Thoracic aorta (tissue), 2 donors: ENCODE results near the gene HES2. TPM values are rescaled to one million over a fixed set of nuclear protein-coding genes. Genes with fewer than 3 reads are reported as not detected.
"Not testable (repeated sequence)": the region's sequence is repeated elsewhere in the genome, so short reads cannot be mapped to it uniquely, and the experiment has no call there.

Source experiments
- ATAC-seq: fragments of 150-250 bp; one replicate; pipeline ENCODE4 v1.8.0; 2017; ENCODE audit warnings: low read depth; ENCODE audit not compliant: insufficient number of reproducible peaks, low FRiP score
- DNase-seq: peaks from one replicate; pipeline ENCODE4 v3.0.0-alpha.2; 2020; ENCODE audit warnings: low spot score
- H3K27ac ChIP-seq, 2 donors: fragments of 200-600 bp; sonication (generic); 1 replicate in 1 of 2; 2 replicates in 1 of 2; pipeline ENCODE4 v1.5.1; 2016; ENCODE audit warnings: mild to moderate bottlenecking in 2 of 2, moderate library complexity in 2 of 2
- H3K27me3 ChIP-seq: fragments of 200-600 bp; sonication (generic); replicated peaks from 2 replicates; pipeline ENCODE4 v1.6.0; 2016; ENCODE audit warnings: mild to moderate bottlenecking; ENCODE audit not compliant: insufficient read depth
- H3K36me3 ChIP-seq: fragments of 200-600 bp; sonication (generic); one replicate; pipeline ENCODE4 v1.5.1; 2016
- H3K4me1 ChIP-seq, 2 donors: fragments of 200-600 bp; sonication (generic); 1 replicate in 1 of 2; 2 replicates in 1 of 2; pipeline versions ENCODE4 v1.5.1 to v1.6.0; 2016; ENCODE audit warnings: low read depth in 2 of 2, mild to moderate bottlenecking in 1 of 2; ENCODE audit not compliant: control insufficient read depth in 1 of 2
- H3K4me3 ChIP-seq: fragments of 200-600 bp; sonication (generic); 2 replicates; pipeline ENCODE4 v1.5.1; 2016; ENCODE audit warnings: mild to moderate bottlenecking
- H3K9me3 ChIP-seq: fragments of 200-600 bp; sonication (generic); 2 replicates; pipeline ENCODE4 v1.5.1; 2016
- total RNA-seq, 2 donors: library from RNA; depleted of rRNA; stranded (reverse); fragments of >200 nt; gene quantifications; one replicate each; pipeline versions ENCODE4 v1.1.0 to v1.2.3, GENCODE V29; 2016
- TF ChIP-seq, protein P1 (sequence below): fragments of 200-600 bp; sonication (generic); IDR thresholded peaks from one replicate; pipeline ENCODE4 v1.5.1; 2019; ENCODE audit warnings: antibody characterized with exemption

The HES2 gene
- total RNA-seq, 2 donors from 2014 or later: not detected

DNA sequence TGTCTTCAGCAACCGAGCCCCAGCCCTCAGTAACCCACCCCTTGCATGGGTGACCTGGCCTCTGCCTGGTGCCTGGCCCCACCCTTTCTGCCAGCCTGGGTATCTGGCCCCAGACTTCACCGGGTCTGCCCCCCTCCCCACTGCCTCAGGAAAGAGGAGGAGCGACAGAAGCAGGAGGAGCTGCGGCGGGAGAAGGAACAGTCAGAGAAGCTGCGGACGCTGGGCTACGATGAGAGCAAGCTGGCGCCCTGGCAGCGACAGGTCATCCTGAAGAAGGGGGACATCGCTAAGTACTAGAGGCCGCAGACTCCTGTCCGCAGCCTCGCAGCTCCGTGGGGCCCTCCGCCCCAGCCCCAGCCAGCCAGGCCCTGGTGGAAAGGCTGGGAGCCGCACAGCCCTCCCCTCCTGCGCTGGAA lies 40.1 kb upstream of the HES2 start:
- H3K27ac ChIP-seq: no peak overlapping the region
- H3K4me1 ChIP-seq: peaks cover 0 to 5% of the 10 kb centered on the region in 2 donors
- peak overlapping the region; percentile 33 for H3K4me3 ChIP-seq
- TF ChIP-seq, protein P1, sequence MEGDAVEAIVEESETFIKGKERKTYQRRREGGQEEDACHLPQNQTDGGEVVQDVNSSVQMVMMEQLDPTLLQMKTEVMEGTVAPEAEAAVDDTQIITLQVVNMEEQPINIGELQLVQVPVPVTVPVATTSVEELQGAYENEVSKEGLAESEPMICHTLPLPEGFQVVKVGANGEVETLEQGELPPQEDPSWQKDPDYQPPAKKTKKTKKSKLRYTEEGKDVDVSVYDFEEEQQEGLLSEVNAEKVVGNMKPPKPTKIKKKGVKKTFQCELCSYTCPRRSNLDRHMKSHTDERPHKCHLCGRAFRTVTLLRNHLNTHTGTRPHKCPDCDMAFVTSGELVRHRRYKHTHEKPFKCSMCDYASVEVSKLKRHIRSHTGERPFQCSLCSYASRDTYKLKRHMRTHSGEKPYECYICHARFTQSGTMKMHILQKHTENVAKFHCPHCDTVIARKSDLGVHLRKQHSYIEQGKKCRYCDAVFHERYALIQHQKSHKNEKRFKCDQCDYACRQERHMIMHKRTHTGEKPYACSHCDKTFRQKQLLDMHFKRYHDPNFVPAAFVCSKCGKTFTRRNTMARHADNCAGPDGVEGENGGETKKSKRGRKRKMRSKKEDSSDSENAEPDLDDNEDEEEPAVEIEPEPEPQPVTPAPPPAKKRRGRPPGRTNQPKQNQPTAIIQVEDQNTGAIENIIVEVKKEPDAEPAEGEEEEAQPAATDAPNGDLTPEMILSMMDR: no peak
- peaks cover 15% of the 10 kb centered on the region for H3K36me3 ChIP-seq
- no peaks in the 10 kb centered on the region for H3K9me3 ChIP-seq
- peaks cover 5% of the 10 kb centered on the region for H3K27me3 ChIP-seq
- ATAC-seq: no peak
- no peak for DNase-seq

DNA sequence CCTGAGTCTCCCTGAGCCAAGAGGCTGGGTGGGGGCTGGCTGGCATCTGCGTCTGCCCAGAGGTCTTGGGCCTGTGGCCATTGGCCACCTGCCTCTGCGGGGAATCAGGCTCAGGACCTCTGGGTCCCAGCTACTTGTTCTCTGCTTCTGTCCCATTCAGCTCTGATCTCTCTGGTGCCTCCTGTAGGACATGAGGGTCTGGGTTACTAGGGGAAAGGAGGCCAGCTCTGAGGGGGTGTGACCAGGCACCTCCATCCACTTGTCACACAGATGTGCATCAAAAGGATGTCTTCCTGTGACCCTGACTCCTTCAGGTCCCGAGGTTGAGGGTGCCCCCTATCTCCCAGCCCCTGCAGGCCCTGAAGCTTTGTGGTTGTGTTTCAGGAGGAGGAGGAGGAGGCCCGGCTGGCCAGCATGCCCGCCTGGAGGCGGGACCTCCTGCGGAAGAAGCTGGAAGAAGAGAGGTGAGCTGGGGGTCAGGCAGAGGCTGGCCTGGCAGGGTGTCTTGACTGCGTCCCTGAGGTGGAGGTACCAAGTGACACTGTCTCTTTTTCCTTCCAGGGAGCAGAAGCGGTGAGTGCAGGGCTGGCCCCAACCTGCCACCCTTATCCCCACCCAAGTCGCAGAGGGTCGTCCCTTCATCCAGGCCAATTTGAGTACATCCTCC lies 37.2 kb upstream of the HES2 start:
- DNase-seq (no peak), ATAC-seq (no peak)
- Histone ChIP-seq H3K4me1 (peaks cover 0 to 10% of the 10 kb centered on the region in 2 donors), H3K36me3 (peaks cover 2% of the 10 kb centered on the region), H3K4me3 (no peak overlapping the region), H3K27me3 (peaks cover 5% of the 10 kb centered on the region), H3K27ac (no peak overlapping the region), H3K9me3 (no peaks in the 10 kb centered on the region)
- TF ChIP-seq, protein P1: no peak

DNA sequence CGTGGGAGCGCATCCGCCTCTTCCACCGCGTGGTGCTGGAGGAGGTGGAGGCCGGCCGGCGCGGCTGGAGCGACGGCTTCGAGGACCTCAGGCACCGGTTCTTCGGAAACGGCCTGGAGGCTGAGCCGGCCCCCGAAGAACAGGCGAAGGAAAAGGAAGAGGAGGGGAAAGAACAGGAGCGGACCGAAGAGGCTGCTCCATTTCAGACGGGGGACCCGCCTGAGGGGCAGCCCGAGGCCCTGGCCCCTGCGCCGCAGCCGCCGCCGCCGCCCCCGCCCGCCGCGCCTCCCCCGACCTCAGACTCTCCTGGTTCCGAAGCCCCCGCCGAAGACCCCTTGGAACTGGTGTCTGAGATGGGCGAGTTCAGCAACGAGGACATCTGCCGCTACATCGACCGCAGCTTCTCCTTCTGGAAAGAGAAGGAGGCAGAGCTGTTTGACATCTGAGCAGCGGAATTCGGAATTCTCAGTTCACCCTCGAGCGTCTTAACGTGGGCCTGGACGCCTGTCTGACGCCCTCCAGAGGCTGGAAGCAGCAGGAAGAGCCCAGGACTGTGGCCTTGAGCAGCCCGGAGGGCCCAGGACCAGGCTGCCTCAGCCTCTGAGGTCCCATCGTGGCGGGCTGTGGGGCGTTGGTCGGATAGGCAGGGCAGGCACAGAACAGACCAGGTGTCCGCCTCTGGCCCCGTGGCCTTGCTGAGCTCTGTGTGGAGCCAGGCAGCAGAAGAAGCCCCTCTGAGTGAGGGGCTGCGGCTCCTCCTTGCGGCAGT lies 36.2 kb upstream of the HES2 start:
- peaks cover 0 to 10% of the 10 kb centered on the region in 2 donors for H3K4me1 ChIP-seq
- ATAC-seq, H3K27me3 ChIP-seq: not testable (repeated sequence)

DNA sequence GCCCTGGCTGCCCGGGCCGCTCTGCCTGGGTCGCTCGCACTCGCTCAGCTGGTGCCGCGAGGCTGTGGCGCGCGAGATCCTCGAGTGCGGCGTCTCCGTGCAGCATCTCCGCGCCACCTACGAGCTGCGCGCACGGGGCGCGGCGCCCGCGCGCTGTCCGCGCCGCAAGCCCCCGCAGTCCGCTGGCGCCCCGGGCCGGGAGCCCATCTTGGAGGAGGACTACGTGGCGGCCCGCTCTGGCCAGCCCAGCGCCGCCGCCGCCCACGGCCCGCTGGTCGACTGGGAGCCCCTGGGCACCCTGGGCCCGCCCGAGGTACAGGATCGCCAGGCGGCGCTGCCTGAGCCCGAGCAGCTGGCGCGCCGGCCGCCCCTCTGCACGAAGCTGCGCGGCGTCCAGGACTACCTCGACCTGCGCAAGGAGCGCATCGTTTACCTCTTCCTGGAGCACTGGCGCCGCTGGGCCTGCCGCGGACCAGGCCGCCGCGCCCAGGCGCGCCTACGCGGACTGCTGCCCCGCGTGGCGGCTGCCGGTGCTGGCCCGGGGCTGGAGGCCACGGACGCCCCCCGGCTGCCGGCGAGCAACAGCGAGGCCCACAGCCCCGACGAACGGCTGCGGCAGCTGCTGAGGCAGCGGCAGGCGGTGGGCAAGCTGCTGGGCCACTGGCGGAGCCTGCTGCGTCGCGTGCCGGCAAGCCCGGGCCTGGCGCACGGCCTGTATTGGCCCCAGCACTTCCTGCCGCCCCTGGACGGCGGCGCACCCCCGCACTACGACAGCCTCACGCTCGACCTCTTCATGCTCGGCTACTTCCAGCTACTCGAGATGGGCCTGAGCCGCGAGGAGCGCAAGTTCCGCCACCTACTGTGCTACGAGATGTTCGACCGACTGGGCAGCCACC lies 35.4 kb upstream of the HES2 start:
- Histone ChIP-seq H3K4me1 (peaks cover 0 to 10% of the 10 kb centered on the region in 2 donors), H3K27me3 (peaks cover 5% of the 10 kb centered on the region), H3K9me3 (no peaks in the 10 kb centered on the region), H3K36me3 (no peaks in the 10 kb centered on the region), H3K4me3 (no peak overlapping the region), H3K27ac (no peak overlapping the region)
- TF ChIP-seq, protein P1: no peak
- ATAC-seq: no peak
- no peak for DNase-seq

More for the DNA sequence above, 36.2 kb upstream of the HES2 start:
- H3K9me3 ChIP-seq, H3K27ac ChIP-seq, DNase-seq, H3K36me3 ChIP-seq, H3K4me3 ChIP-seq: not testable (repeated sequence)

DNA sequence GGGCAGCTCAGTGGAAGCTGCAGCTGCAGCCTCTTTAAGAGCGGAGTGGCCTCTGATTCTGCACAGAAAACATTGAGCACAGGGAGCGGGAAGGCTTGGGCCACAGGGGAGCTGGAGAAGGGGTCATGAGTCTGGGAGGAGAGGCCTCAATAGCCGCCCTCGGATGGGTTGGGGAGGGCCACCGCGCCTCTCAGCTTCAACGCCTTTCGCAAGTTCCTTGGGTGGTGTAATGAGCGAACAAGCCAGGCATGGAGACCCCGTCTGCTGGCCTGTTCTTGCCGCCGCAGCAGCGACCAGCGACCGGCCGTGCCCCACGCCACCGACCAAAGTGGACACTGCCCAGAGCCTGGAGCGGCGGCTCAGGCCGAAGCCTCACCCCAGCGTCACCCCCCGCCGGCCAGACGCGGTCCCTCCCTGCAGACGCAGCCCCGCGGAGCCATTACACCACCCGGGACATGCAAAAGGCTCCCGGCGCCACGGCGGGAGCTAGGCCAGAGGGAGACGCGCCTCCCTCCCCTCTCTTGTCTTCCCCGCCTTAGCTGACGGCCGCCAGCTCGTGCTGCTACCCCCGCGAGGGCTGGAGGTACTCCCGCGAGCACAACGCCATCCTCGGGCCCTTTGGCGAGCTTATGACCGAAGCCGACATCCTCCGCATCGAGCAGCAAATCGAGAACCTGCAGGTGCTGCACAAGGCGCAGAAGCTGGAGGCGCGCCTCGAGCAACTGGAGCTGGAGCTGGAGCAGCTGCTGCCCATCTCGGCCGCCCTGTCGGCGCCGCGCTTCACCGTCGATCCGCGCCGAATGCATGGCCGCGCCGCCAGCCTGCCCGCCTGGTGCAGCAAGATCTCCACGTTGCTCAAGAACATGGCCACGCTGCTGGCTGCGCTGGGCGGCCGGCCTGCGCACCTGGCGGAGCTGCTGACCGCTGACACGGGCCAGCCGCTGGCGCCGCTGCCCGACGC lies 34.5 kb upstream of the HES2 start:
- ATAC-seq, H3K27me3 ChIP-seq, H3K36me3 ChIP-seq, DNase-seq, H3K9me3 ChIP-seq, H3K27ac ChIP-seq, H3K4me3 ChIP-seq: not testable (repeated sequence)
- H3K4me1 ChIP-seq: peaks cover 0 to 10% of the 10 kb centered on the region in 2 donors
